Mesenteric fat pad (tissue), 1 donor: ENCODE data around the gene PDE8B. TPM values are rescaled to one million over a fixed set of nuclear protein-coding genes. Genes with fewer than 3 reads are reported as not detected.

Experiments used
- DNase-seq: peaks from one replicate; pipeline ENCODE4 v3.0.0-alpha.2; 2020; ENCODE audit warnings: low spot score
- total RNA-seq: library from RNA; stranded (reverse); fragmentation: NEBNext Ultra II Directional; extraction: Animal tissue kit (Norgen Biotek cat#: 25700); gene quantifications from one replicate; pipeline ENCODE4 v1.2.1, GENCODE V29; 2021
- donor health status: DM: yes; HTN: yes; CAD: no.

Gene PDE8B
- total RNA-seq, 1 donor from 2014 or later, result 37.5 TPM

- no peak for DNase-seq
Observed at GRCh38 chr5:77316871-77317661, 106.6 kb downstream of the PDE8B start.

- DNase-seq, result no peak
Observed at GRCh38 chr5:77318060-77318459, 107.6 kb downstream of the PDE8B start.

GRCh38 chr5:77319117-77319804 lies 108.8 kb downstream of the PDE8B start:
- no peak for DNase-seq

GRCh38 chr5:77321793-77322394 lies 111.4 kb downstream of the PDE8B start:
- DNase-seq, result no peak

GRCh38 chr5:77322406-77322805 lies 111.9 kb downstream of the PDE8B start:
- no peak for DNase-seq

GRCh38 chr5:77325921-77326541 lies 115.6 kb downstream of the PDE8B start:
- DNase-seq, result no peak

- no peak for DNase-seq
Observed at GRCh38 chr5:77326986-77327734, 116.7 kb downstream of the PDE8B start.

- no peak for DNase-seq
Observed at GRCh38 chr5:77328930-77329647, 118.6 kb downstream of the PDE8B start.

GRCh38 chr5:77329664-77330430 lies 119.4 kb downstream of the PDE8B start:
- no peak for DNase-seq

GRCh38 chr5:77333036-77333435 lies 122.6 kb downstream of the PDE8B start:
- DNase-seq, result no peak

GRCh38 chr5:77333451-77334123 lies 123.1 kb downstream of the PDE8B start:
- no peak for DNase-seq

GRCh38 chr5:77337246-77337645 lies 126.8 kb downstream of the PDE8B start:
- DNase-seq, result no peak

GRCh38 chr5:77337686-77338085 lies 127.2 kb downstream of the PDE8B start:
- DNase-seq, result no peak

- no peak for DNase-seq
Observed at GRCh38 chr5:77339337-77339890, 128.9 kb downstream of the PDE8B start.

- no peak for DNase-seq
Observed at GRCh38 chr5:77343165-77343564, 132.7 kb downstream of the PDE8B start.

GRCh38 chr5:77347435-77348098 lies 137.1 kb downstream of the PDE8B start:
- no peak for DNase-seq

GRCh38 chr5:77353251-77353650 lies 142.8 kb downstream of the PDE8B start:
- no peak for DNase-seq

- no peak for DNase-seq
Observed at GRCh38 chr5:77354454-77354853, 144.0 kb downstream of the PDE8B start.
